Gastrocnemius medialis (tissue), 4 donors: Measurements from ENCODE around the gene SALL4. TPM values are rescaled to one million over a fixed set of nuclear protein-coding genes. Genes with fewer than 3 reads are reported as not detected.

Experiments used
- ATAC-seq, 2 donors: fragments of 150-250 bp; one replicate each; pipeline ENCODE4 v1.9.1; 2016
- DNase-seq, 2 donors: peaks; one replicate each; pipeline ENCODE4 v3.0.0-alpha.2; 2019
- H3K27ac ChIP-seq, 4 donors: fragments of 200-600 bp; sonication (generic); 1 replicate in 1 of 4; 2 replicates in 3 of 4; pipeline ENCODE4 v1.5.1; 2016 to 2018; ENCODE audit warnings: mild to moderate bottlenecking in 2 of 4, moderate library complexity in 1 of 4
- H3K27me3 ChIP-seq, 3 donors: fragments of 200-600 bp; sonication (generic) in 2 of 3; 1 replicate in 1 of 3; 2 replicates in 2 of 3; pipeline versions ENCODE4 v1.5.1 to v1.6.0; 2016 to 2019; ENCODE audit warnings: mild to moderate bottlenecking in 1 of 3, moderate library complexity in 1 of 3
- H3K36me3 ChIP-seq, 2 donors: fragments of 200-600 bp; sonication (generic) in 1 of 2; one replicate each; pipeline ENCODE4 v1.5.1; 2017 to 2018
- H3K4me1 ChIP-seq, 2 donors: fragments of 200-600 bp; sonication (generic) in 1 of 2; one replicate each; pipeline ENCODE4 v1.5.1; 2016 to 2017; ENCODE audit warnings: mild to moderate bottlenecking in 2 of 2
- H3K4me3 ChIP-seq, 4 donors: fragments of 200-600 bp; sonication (generic) in 3 of 4; 1 replicate in 1 of 4; 2 replicates in 3 of 4; pipeline ENCODE4 v1.5.1; 2016 to 2019; ENCODE audit warnings: mild to moderate bottlenecking in 2 of 4
- H3K9me3 ChIP-seq, 3 donors: fragments of 200-600 bp; sonication (generic) in 2 of 3; 1 replicate in 1 of 3; 2 replicates in 2 of 3; pipeline ENCODE4 v1.5.1; 2016 to 2019
- POLR2A ChIP-seq, 2 donors: fragments of 450-650 bp; IDR thresholded peaks; one replicate each; pipeline ENCODE4 v1.6.1; 2017; ENCODE audit warnings: antibody characterized with exemption in 2 of 2, mild to moderate bottlenecking in 2 of 2, moderate library complexity in 2 of 2
- in situ Hi-C, 4 donors: fragments of 200-750 bp; cut with MboI; loops; one replicate each; pipeline versions ENCODE4 v1.15.0 to v1.8.0; 2017; ENCODE audit warnings: low sequenced_read_pairs in 4 of 4
- intact Hi-C: fragments of 100-400 bp; cut with DNase I; formaldehyde crosslinking; loops from one replicate; pipeline ENCODE4 v1.15.1; 2023; ENCODE audit warnings: low total_unique reads
- total RNA-seq, 4 donors: library from RNA; depleted of rRNA; stranded (reverse); fragments of >200 nt; gene quantifications; one replicate each; pipeline versions ENCODE4 v1.1.0 to v1.2.3, GENCODE V29; 2016
- TF ChIP-seq, protein P1 (sequence below), 5 experiments: fragments of 450-650 bp in 3 of 5; fragments of 200-600 bp in 2 of 5; sonication (generic) in 2 of 5; IDR thresholded peaks in 4 of 5; conservative IDR thresholded peaks in 1 of 5; 1 replicate in 4 of 5; 2 replicates in 1 of 5; pipeline ENCODE4 v1.5.1; 2016 to 2019; ENCODE audit warnings: antibody characterized with exemption in 5 of 5, mild to moderate bottlenecking in 3 of 5, moderate library complexity in 3 of 5

SALL4 gene
- total RNA-seq = not detected

DNA sequence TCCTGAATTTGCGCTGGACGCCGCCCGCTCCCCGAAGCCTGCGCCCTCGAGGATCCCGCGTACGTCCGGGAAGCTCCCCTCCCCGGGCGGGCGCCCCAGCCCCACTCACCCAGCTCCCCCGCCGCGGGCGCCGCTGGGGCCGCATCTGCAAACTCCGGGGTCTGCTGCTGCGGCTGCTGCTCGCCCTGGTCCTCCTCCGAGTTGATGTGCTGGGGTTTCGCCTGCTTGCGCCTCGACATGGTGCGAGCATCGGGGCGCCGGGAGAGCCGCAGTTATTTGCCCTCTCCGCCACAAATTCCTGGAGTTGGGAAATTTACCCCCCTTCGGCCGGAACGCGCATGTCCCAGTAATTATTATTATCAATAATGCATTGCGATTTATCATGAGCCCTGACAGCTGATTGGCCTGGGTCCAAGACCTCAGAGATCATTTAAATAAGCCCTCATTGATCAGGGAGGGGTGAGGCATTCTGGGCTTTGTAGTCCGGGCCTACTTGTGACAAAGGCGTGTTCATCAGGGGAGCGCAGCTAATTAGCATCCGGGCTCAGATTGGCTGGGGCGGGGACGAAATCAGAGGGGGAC lies at the start of gene SALL4:
TSS of gene SALL4 (minus strand) at position 352 of the 582 bp plus-strand sequence. CDS start at position 239, 113 bp downstream.
- intact Hi-C loops = loop anchor here (10.0 kb wide), 1 partner anchor 283 kb away; no protein-coding TSS in a partner anchor
- Histone ChIP-seq H3K4me1 (peaks cover 9 to 14% of the 10 kb centered on the region in 2 donors), H3K9me3 (no peaks in the 10 kb centered on the region), H3K36me3 (no peaks in the 10 kb centered on the region), H3K27ac (no peak within 1 kb of the TSS), H3K4me3 (peak within 1 kb of the TSS; percentile 25 to 50 (median 34)), H3K27me3 (peaks cover 43 to 52% (median 47%) of the 10 kb centered on the region in 3 donors)
- in situ Hi-C loops = no loop called here
- no peak for TF ChIP-seq POLR2A (IDR thresholded peaks at IDR 0.05)
- TF ChIP-seq, protein P1, sequence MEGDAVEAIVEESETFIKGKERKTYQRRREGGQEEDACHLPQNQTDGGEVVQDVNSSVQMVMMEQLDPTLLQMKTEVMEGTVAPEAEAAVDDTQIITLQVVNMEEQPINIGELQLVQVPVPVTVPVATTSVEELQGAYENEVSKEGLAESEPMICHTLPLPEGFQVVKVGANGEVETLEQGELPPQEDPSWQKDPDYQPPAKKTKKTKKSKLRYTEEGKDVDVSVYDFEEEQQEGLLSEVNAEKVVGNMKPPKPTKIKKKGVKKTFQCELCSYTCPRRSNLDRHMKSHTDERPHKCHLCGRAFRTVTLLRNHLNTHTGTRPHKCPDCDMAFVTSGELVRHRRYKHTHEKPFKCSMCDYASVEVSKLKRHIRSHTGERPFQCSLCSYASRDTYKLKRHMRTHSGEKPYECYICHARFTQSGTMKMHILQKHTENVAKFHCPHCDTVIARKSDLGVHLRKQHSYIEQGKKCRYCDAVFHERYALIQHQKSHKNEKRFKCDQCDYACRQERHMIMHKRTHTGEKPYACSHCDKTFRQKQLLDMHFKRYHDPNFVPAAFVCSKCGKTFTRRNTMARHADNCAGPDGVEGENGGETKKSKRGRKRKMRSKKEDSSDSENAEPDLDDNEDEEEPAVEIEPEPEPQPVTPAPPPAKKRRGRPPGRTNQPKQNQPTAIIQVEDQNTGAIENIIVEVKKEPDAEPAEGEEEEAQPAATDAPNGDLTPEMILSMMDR (IDR thresholded peaks at IDR 0.05 in 4 of 5, conservative IDR thresholded peaks at IDR 0.05 in 1 of 5) = no peak
- DNase-seq (no peak), ATAC-seq (no peak)

DNA sequence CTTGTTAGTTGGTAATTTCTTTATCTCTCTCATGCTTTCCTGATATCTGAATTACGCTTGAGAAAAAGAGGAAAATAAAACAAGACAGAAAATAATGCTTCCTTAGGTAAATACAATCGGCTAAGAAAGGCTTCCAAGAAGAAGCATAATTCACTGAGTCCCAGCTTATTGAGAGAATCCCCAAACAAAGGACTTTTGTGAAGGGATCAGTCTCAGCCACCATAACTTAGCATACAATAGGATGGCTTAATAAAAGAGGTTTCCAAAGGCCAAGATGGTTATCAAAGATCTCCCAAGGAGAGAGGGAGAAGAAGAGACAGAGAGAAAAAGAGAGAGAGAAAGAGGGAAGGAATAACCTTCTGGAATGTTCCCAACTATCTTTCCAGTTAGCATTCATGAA lies 46.0 kb upstream of the SALL4 start:
- intact Hi-C loops (no loop called here), in situ Hi-C loops (no loop called here)
- H3K27me3 ChIP-seq = no peaks in the 10 kb centered on the region
- ATAC-seq (no peak), DNase-seq (no peak)
- TF ChIP-seq POLR2A (IDR thresholded peaks at IDR 0.05) = no peak
- TF ChIP-seq, protein P1 (IDR thresholded peaks at IDR 0.05 in 4 of 5, conservative IDR thresholded peaks at IDR 0.05 in 1 of 5) = no peak
- no peaks in the 10 kb centered on the region for H3K4me1 ChIP-seq
- no peak overlapping the region for H3K27ac ChIP-seq
- H3K9me3 ChIP-seq = no peaks in the 10 kb centered on the region
- H3K36me3 ChIP-seq = no peaks in the 10 kb centered on the region
- H3K4me3 ChIP-seq = no peak overlapping the region

DNA sequence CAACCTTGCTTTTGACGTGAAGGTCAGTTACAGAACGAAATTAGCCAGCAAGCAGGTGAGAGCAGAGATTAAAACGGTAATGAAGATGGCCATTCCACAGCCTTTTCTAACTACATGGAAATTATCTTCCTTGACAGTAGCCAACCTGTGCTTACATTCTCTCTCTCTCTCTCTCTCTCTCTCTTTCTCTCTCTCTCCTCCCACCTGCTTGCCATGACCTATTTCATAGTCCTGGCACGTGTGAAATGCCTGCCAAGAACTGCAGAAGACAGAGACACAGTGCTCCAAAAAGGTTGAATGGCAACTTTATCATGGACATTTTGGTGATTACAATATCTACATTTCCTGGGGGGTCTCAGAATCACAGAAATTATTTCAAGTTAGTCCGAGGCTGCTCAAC lies 38.5 kb upstream of the SALL4 start:
- Histone ChIP-seq H3K4me1 (no peaks in the 10 kb centered on the region), H3K27ac (no peak overlapping the region), H3K36me3 (no peaks in the 10 kb centered on the region), H3K9me3 (no peaks in the 10 kb centered on the region), H3K4me3 (no peak overlapping the region), H3K27me3 (no peaks in the 10 kb centered on the region)
- ATAC-seq (no peak), DNase-seq (no peak)
- TF ChIP-seq, protein P1 (IDR thresholded peaks at IDR 0.05 in 4 of 5, conservative IDR thresholded peaks at IDR 0.05 in 1 of 5) = no peak
- TF ChIP-seq POLR2A (IDR thresholded peaks at IDR 0.05) = no peak
- intact Hi-C loops = no loop called here
- in situ Hi-C loops = no loop called here

DNA sequence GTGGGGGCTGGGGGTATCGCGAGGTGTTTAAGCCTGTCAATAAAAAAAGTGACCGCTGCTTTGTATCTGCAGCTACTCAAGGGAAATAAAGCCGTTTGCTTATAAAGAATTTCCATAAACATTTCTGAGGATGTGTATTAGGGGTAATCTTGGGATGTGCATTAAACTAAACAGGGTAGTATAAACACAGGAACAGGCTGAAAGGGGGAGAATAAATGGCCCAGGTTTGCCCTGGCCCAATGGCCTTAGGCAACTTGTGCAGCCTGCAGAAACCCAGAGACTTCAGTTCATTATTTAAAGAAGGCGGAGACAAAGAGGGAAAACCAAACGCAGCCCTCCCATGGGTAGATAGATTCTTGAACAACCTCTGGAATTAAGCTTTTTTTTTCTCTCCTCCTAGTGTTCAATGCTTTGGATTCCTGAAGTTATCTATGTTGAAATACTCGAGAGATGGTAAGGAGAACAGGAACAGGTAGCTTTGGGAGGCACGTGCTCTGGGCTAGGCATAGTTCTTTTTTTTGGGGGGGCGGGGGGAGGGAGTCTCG lies 35.6 kb upstream of the SALL4 start:
- DNase-seq = no peak
- no peaks in the 10 kb centered on the region for H3K36me3 ChIP-seq
- no peak for TF ChIP-seq POLR2A (IDR thresholded peaks at IDR 0.05)
- TF ChIP-seq, protein P1 (IDR thresholded peaks at IDR 0.05 in 4 of 5, conservative IDR thresholded peaks at IDR 0.05 in 1 of 5) = no peak
- intact Hi-C loops (no loop called here), in situ Hi-C loops (no loop called here)
- no peak overlapping the region for H3K4me3 ChIP-seq
- no peak overlapping the region for H3K27ac ChIP-seq
- no peak for ATAC-seq
- H3K27me3 ChIP-seq = no peaks in the 10 kb centered on the region
- H3K9me3 ChIP-seq = no peaks in the 10 kb centered on the region
- no peaks in the 10 kb centered on the region for H3K4me1 ChIP-seq
